NCI-H187 treated with DMSO at 0.1 percent for 48 hours (cell line): ENCODE measurements around the gene CHID1.

Source experiments
- DNase-seq: peaks from one replicate; lab custom pipeline; 2025; lab: John Stamatoyannopoulos, UW

Gene CHID1

GRCh38 chr11:910044-910588 lies 494 bp downstream of the CHID1 start:
- DNase-seq: no peak

- DNase-seq: no peak
These were observed 1.2 kb downstream of the CHID1 start for GRCh38 chr11:909406-909805.

- DNase-seq: no peak
These were observed 2.3 kb downstream of the CHID1 start for GRCh38 chr11:908273-908672.

- DNase-seq: no peak
These were observed 2.9 kb downstream of the CHID1 start for GRCh38 chr11:907668-908067.

GRCh38 chr11:905952-906351 lies 4.7 kb downstream of the CHID1 start:
- no peak for DNase-seq

GRCh38 chr11:904380-904779 lies 6.2 kb downstream of the CHID1 start:
- no peak for DNase-seq

GRCh38 chr11:901452-902061 lies 9.1 kb downstream of the CHID1 start:
- no peak for DNase-seq

GRCh38 chr11:900545-900944 lies 10.1 kb downstream of the CHID1 start:
- DNase-seq: no peak

- no peak for DNase-seq
These were observed 10.9 kb downstream of the CHID1 start for GRCh38 chr11:899724-900123.

GRCh38 chr11:898540-899190 lies 11.9 kb downstream of the CHID1 start:
- DNase-seq: no peak

GRCh38 chr11:898143-898511 lies 12.5 kb downstream of the CHID1 start:
- no peak for DNase-seq

GRCh38 chr11:897253-898142 lies 13.1 kb downstream of the CHID1 start:
- DNase-seq: no peak

GRCh38 chr11:895331-896110 lies 15.1 kb downstream of the CHID1 start:
- DNase-seq: no peak

GRCh38 chr11:894575-895201 lies 15.9 kb downstream of the CHID1 start:
- no peak for DNase-seq

GRCh38 chr11:893008-893654 lies 17.5 kb downstream of the CHID1 start:
- DNase-seq: no peak

- DNase-seq: no peak
These were observed 19.6 kb downstream of the CHID1 start for GRCh38 chr11:890794-891540.

- DNase-seq: no peak
These were observed 20.7 kb downstream of the CHID1 start for GRCh38 chr11:889687-890475.

GRCh38 chr11:889257-889656 lies 21.4 kb downstream of the CHID1 start:
- no peak for DNase-seq
